GM23338 (cell line): ENCODE results near the gene ZBTB2. TPM values are rescaled to one million over a fixed set of nuclear protein-coding genes. Genes with fewer than 3 reads are reported as not detected.

Source experiments
- ATAC-seq: fragments of 200-7000 bp; cut with Tn5 transposase; 3 replicates; pipeline ENCODE4 v1.9.1; 2020
- DNase-seq: peaks from one replicate; pipeline ENCODE4 v3.0.0-alpha.2; 2015; ENCODE audit warnings: low spot score
- H2AFZ ChIP-seq: fragments of 200-600 bp; sonication (generic); 2 replicates; pipeline ENCODE4 v1.8.0; 2016; ENCODE audit warnings: antibody characterized with exemption, mild to moderate bottlenecking, moderate library complexity
- H3F3A ChIP-seq: fragments of 200-600 bp; sonication (generic); replicated peaks from 2 replicates; pipeline ENCODE4 v1.8.0; 2017; ENCODE audit warnings: antibody characterized with exemption, mixed run types, low read depth
- H3K27ac ChIP-seq: fragments of 200-600 bp; sonication (generic); 2 replicates; pipeline ENCODE4 v1.6.1; 2016; ENCODE audit warnings: low read depth
- H3K27me3 ChIP-seq: fragments of 200-600 bp; sonication (generic); 2 replicates; pipeline ENCODE4 v1.8.0; 2016; ENCODE audit warnings: mild to moderate bottlenecking, mixed run types, moderate library complexity; ENCODE audit not compliant: insufficient read depth
- H3K36me3 ChIP-seq: fragments of 200-600 bp; sonication (generic); 2 replicates; pipeline ENCODE4 v1.8.0; 2016; ENCODE audit warnings: mild to moderate bottlenecking; ENCODE audit not compliant: insufficient read depth
- H3K4me1 ChIP-seq: fragments of 200-600 bp; sonication (generic); 2 replicates; pipeline ENCODE4 v1.8.0; 2016; ENCODE audit warnings: mild to moderate bottlenecking, moderate library complexity; ENCODE audit not compliant: insufficient read depth
- H3K4me2 ChIP-seq: fragments of 200-600 bp; sonication (generic); 2 replicates; pipeline ENCODE4 v1.7.1; 2017; ENCODE audit warnings: mixed run types
- H3K4me3 ChIP-seq: fragments of 200-600 bp; sonication (generic); 2 replicates; pipeline ENCODE4 v1.6.1; 2016; ENCODE audit warnings: mixed run types
- H3K79me2 ChIP-seq: fragments of 200-600 bp; sonication (generic); replicated peaks from 2 replicates; pipeline ENCODE4 v1.8.0; 2017; ENCODE audit warnings: mild to moderate bottlenecking; ENCODE audit not compliant: insufficient read depth
- H3K9me2 ChIP-seq: fragments of 200-600 bp; sonication (generic); 2 replicates; pipeline ENCODE4 v1.8.0; 2017; ENCODE audit not compliant: insufficient read depth
- H4K20me1 ChIP-seq: fragments of 200-600 bp; sonication (generic); replicated peaks from 2 replicates; pipeline ENCODE4 v1.8.0; 2017; ENCODE audit warnings: mild to moderate bottlenecking; ENCODE audit not compliant: insufficient read depth
- H3K27ac Mint-ChIP-seq: 2 replicates; pipeline ENCODE4 v1.8.0; 2020; ENCODE audit warnings: inconsistent platforms, mild to moderate bottlenecking, moderate library complexity, mixed read lengths
- H3K27me3 Mint-ChIP-seq: 3 replicates; pipeline ENCODE4 v1.8.0; 2022; ENCODE audit warnings: low read depth, mild to moderate bottlenecking, moderate library complexity, mixed read lengths, inconsistent platforms; ENCODE audit not compliant: insufficient read depth, poor library complexity
- H3K36me3 Mint-ChIP-seq: 3 replicates; pipeline ENCODE4 v1.8.0; 2021; ENCODE audit warnings: low read depth, mild to moderate bottlenecking, inconsistent platforms, moderate library complexity, mixed read lengths
- H3K4me1 Mint-ChIP-seq: 3 replicates; pipeline ENCODE4 v1.8.0; 2020; ENCODE audit warnings: mild to moderate bottlenecking, inconsistent platforms, mixed read lengths
- H3K4me3 Mint-ChIP-seq: 3 replicates; pipeline ENCODE4 v1.8.0; 2021; ENCODE audit warnings: moderate library complexity, mild to moderate bottlenecking, inconsistent platforms, mixed read lengths
- H3K9me3 Mint-ChIP-seq: 3 replicates; pipeline ENCODE4 v1.8.0; 2020; ENCODE audit warnings: moderate library complexity, mild to moderate bottlenecking, inconsistent platforms, mixed read lengths
- CREB1 ChIP-seq: fragments of 250-450 bp; sonication (Bioruptor Pico); IDR thresholded peaks from 2 replicates; pipeline ENCODE4 v1.5.0; 2020; ENCODE audit warnings: low read depth, mild to moderate bottlenecking, moderate library complexity
- CTCF ChIP-seq, 2 experiments: fragments of 200-600 bp in 1 of 2; sonication (generic) in 1 of 2; conservative IDR thresholded peaks; 2 replicates each; pipeline versions ENCODE4 v1.5.1 to v1.6.1; 2016 to 2017; ENCODE audit warnings: antibody characterized with exemption in 2 of 2, low read depth in 2 of 2, mild to moderate bottlenecking in 2 of 2, moderate library complexity in 1 of 2
- EZH2 ChIP-seq: fragments of 200-600 bp; sonication (generic); IDR thresholded peaks from one replicate; pipeline ENCODE4 v1.8.0; 2017; ENCODE audit warnings: antibody characterized with exemption, mild to moderate bottlenecking, low read depth; ENCODE audit not compliant: unreplicated experiment
- EZH2phosphoT487 ChIP-seq: fragments of 200-600 bp; sonication (generic); IDR thresholded peaks from one replicate; pipeline ENCODE4 v1.8.1; 2018; ENCODE audit warnings: antibody characterized with exemption; ENCODE audit not compliant: unreplicated experiment
- ZNF114 ChIP-seq: fragments of 250-450 bp; sonication (Bioruptor Pico); IDR thresholded peaks from 2 replicates; pipeline ENCODE4 v1.5.0; 2020; ENCODE audit warnings: mild to moderate bottlenecking, moderate library complexity
- ZNF331 ChIP-seq: fragments of 250-450 bp; sonication (Bioruptor Pico); IDR thresholded peaks from 2 replicates; pipeline ENCODE4 v1.5.0; 2020; ENCODE audit warnings: low read depth, mild to moderate bottlenecking, moderate library complexity
- ZNF462 ChIP-seq: fragments of 250-450 bp; sonication (Bioruptor Pico); IDR thresholded peaks from 2 replicates; pipeline ENCODE4 v1.5.0; 2020; ENCODE audit warnings: mild to moderate bottlenecking, moderate library complexity
- polyA plus RNA-seq: library from polyadenylated mRNA; unstranded; fragments of >200 nt; fragmentation: Nextera tagmentation; extraction: Ambion mirVana; gene quantifications from 2 replicates; pipeline ENCODE4 v1.2.1, GENCODE V29; 2016
- total RNA-seq: library from RNA; depleted of rRNA; stranded (reverse); fragments of >200 nt; shearing (Covaris generic); gene quantifications from 2 replicates; pipeline ENCODE4 v1.2.3, GENCODE V29; 2014
- TF ChIP-seq, protein P1 (sequence below): IDR thresholded peaks from one replicate; pipeline ENCODE4 v1.6.1; 2018; ENCODE audit warnings: antibody characterized with exemption; ENCODE audit not compliant: unreplicated experiment
- TF ChIP-seq, protein P2 (sequence below): IDR thresholded peaks from 2 replicates; pipeline ENCODE4 v1.6.1; 2016; ENCODE audit warnings: antibody characterized with exemption

Gene ZBTB2
- total and polyA plus RNA-seq, 2 experiments from 2014 or later, result 11.4 to 21.9 TPM

- TF ChIP-seq, protein P1, sequence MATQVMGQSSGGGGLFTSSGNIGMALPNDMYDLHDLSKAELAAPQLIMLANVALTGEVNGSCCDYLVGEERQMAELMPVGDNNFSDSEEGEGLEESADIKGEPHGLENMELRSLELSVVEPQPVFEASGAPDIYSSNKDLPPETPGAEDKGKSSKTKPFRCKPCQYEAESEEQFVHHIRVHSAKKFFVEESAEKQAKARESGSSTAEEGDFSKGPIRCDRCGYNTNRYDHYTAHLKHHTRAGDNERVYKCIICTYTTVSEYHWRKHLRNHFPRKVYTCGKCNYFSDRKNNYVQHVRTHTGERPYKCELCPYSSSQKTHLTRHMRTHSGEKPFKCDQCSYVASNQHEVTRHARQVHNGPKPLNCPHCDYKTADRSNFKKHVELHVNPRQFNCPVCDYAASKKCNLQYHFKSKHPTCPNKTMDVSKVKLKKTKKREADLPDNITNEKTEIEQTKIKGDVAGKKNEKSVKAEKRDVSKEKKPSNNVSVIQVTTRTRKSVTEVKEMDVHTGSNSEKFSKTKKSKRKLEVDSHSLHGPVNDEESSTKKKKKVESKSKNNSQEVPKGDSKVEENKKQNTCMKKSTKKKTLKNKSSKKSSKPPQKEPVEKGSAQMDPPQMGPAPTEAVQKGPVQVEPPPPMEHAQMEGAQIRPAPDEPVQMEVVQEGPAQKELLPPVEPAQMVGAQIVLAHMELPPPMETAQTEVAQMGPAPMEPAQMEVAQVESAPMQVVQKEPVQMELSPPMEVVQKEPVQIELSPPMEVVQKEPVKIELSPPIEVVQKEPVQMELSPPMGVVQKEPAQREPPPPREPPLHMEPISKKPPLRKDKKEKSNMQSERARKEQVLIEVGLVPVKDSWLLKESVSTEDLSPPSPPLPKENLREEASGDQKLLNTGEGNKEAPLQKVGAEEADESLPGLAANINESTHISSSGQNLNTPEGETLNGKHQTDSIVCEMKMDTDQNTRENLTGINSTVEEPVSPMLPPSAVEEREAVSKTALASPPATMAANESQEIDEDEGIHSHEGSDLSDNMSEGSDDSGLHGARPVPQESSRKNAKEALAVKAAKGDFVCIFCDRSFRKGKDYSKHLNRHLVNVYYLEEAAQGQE, result no peak
- no peak for TF ChIP-seq CREB1 (CRISPR knock-in tag)
- no peak for TF ChIP-seq CTCF (conservative IDR thresholded peaks at IDR 0.05; ENCODE audit: low read depth in 2 of 2)
- no peak for TF ChIP-seq ZNF114 (CRISPR knock-in tag)
- no peak for TF ChIP-seq EZH2
- TF ChIP-seq, protein P2, sequence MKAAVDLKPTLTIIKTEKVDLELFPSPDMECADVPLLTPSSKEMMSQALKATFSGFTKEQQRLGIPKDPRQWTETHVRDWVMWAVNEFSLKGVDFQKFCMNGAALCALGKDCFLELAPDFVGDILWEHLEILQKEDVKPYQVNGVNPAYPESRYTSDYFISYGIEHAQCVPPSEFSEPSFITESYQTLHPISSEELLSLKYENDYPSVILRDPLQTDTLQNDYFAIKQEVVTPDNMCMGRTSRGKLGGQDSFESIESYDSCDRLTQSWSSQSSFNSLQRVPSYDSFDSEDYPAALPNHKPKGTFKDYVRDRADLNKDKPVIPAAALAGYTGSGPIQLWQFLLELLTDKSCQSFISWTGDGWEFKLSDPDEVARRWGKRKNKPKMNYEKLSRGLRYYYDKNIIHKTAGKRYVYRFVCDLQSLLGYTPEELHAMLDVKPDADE, result no peak
- no peak for TF ChIP-seq EZH2phosphoT487
These were observed 22.2 kb upstream of the ZBTB2 start (continued) for GRCh38 chr6:151413372-151414145.

- Mint-ChIP-seq H3K36me3 (peaks cover 69% of the 10 kb centered on the region), H3K27me3 (peaks cover 12% of the 10 kb centered on the region)
- H3K36me3 ChIP-seq, result peaks cover 22% of the 10 kb centered on the region
- no peak for TF ChIP-seq ZNF462 (CRISPR knock-in tag)
- TF ChIP-seq ZNF331 (CRISPR knock-in tag), result no peak
- TF ChIP-seq ZNF114 (CRISPR knock-in tag), result no peak
- no peak for TF ChIP-seq EZH2phosphoT487
These were observed 21.6 kb upstream of the ZBTB2 start for GRCh38 chr6:151412909-151413308.

More at GRCh38 chr6:151412909-151413308, 21.6 kb upstream of the ZBTB2 start:
- no peaks in the 10 kb centered on the region for H3K4me1 ChIP-seq
- no peaks in the 10 kb centered on the region for H3K27me3 ChIP-seq
- no peak overlapping the region for H2AFZ ChIP-seq
- H4K20me1 ChIP-seq, result peaks cover 7% of the 10 kb centered on the region; the same call in 1 of the 2 replicates
- no peak overlapping the region for H3K27ac Mint-ChIP-seq
- no peak overlapping the region for H3K4me2 ChIP-seq
- ATAC-seq (no peak), DNase-seq (no peak)
- H3K9me3 Mint-ChIP-seq, result no peaks in the 10 kb centered on the region
- no peaks in the 10 kb centered on the region for H3K79me2 ChIP-seq
- H3K9me2 ChIP-seq, result no peaks in the 10 kb centered on the region
- no peak overlapping the region for H3K27ac ChIP-seq
- no peak overlapping the region for H3K4me3 Mint-ChIP-seq
- no peaks in the 10 kb centered on the region for H3F3A ChIP-seq
- no peaks in the 10 kb centered on the region for H3K4me1 Mint-ChIP-seq
- no peak overlapping the region for H3K4me3 ChIP-seq
